ENCODE results near the gene COL4A4. TPM values are rescaled to one million over a fixed set of nuclear protein-coding genes. Genes with fewer than 3 reads are reported as not detected.

COL4A4 gene
- total and polyA plus RNA-seq, 2 donors (not counting 3 experiments of a cell fraction or from before 2014, with no cell fraction given): not detected

- POLR2A ChIA-PET: no interaction called here
- CTCF ChIA-PET: interaction anchor here (0.7 kb wide), 1 partner anchor 121 kb away, joined by 4 read pairs; no protein-coding TSS in a partner anchor
- Histone ChIP-seq H4K20me1 (replicated peaks; ENCODE audit: control insufficient read depth, extremely low read depth, insufficient read depth, low read length) (no peaks in the 10 kb centered on the region), H3K4me3 (replicated peaks in 1 of 3; ENCODE audit: insufficient read depth in 1 of 3, low read depth in 1 of 3, low read length in 3 of 3) (no peak overlapping the region), H3K4me1 (ENCODE audit: control insufficient read depth, extremely low read depth, insufficient read depth, low read length) (no peaks in the 10 kb centered on the region), H3K79me2 (ENCODE audit: control insufficient read depth, insufficient read depth, low read length) (no peaks in the 10 kb centered on the region), H3K9ac (replicated peaks; ENCODE audit: extremely low read depth, insufficient read depth, low read length) (no peak overlapping the region), H3K27me3 (ENCODE audit: control insufficient read depth in 2 of 2, insufficient read depth in 2 of 2, low read length in 2 of 2) (no peaks in the 10 kb centered on the region), H3K9me1 (replicated peaks; ENCODE audit: control insufficient read depth, extremely low read depth, insufficient read depth, low read length) (no peaks in the 10 kb centered on the region), H3K36me3 (ENCODE audit: control insufficient read depth in 2 of 2, extremely low read depth in 1 of 2, insufficient read depth in 2 of 2, low read length in 2 of 2) (no peaks in the 10 kb centered on the region), H3K27ac (ENCODE audit: insufficient read depth, low read depth, low read length) (no peak overlapping the region), H3K9me3 (replicated peaks; ENCODE audit: control insufficient read depth, insufficient read depth, low read length) (no peaks in the 10 kb centered on the region), H2AFZ (ENCODE audit: low read depth, low read length) (no peak overlapping the region), H3K4me2 (ENCODE audit: insufficient read depth, low read length) (no peak overlapping the region)
- TF ChIP-seq POLR2AphosphoS5 (IDR thresholded peaks at IDR 0.05; ENCODE audit: insufficient read depth, low read depth, low read length): no peak
- TF ChIP-seq CTCF (IDR thresholded peaks at IDR 0.05; ENCODE audit: extremely low read depth in 1 of 2, insufficient read depth in 1 of 2, low read depth in 1 of 2, low read length in 2 of 2): no peak
- TF ChIP-seq JUN (IDR thresholded peaks at IDR 0.05; ENCODE audit: borderline replicate concordance, insufficient read depth, insufficient read length, low read depth): no peak
- no peak for TF ChIP-seq EZH2 (IDR thresholded peaks at IDR 0.05; ENCODE audit: borderline replicate concordance, low read depth, low read length, severe bottlenecking)
- no peak for TF ChIP-seq MAX (IDR thresholded peaks at IDR 0.05; ENCODE audit: insufficient read depth, insufficient read length)
- TF ChIP-seq GATA2 (IDR thresholded peaks at IDR 0.05; ENCODE audit: insufficient read depth, insufficient read length, low read depth, low read length): no peak
- TF ChIP-seq POLR2A (IDR thresholded peaks at IDR 0.05; ENCODE audit: low read depth, low read length): no peak
- TF ChIP-seq FOS (IDR thresholded peaks at IDR 0.05; ENCODE audit: borderline replicate concordance, insufficient read depth, low read length): no peak
- no peak for TF ChIP-seq MYC (IDR thresholded peaks at IDR 0.05; ENCODE audit: low read depth, low read length)
- no TSS peak for BruUV-seq (replicated peaks)
- DNase-seq (ENCODE audit: low read depth, low spot score) (no peak), FAIRE-seq (no peak)
- intact Hi-C loops (cut with micrococcal nuclease) (no loop called here), dilution Hi-C loops (cut with MboI; ENCODE audit: extremely low pct_ligation_motif_present, low sequenced_read_pairs) (no loop called here)
Measured at GRCh38 chr2:227117852-227118251, 46.2 kb downstream of the COL4A4 start.
